Heart left ventricle (tissue), 13 donors: Measurements from ENCODE around the gene EIPR1.

Experiments used
- CTCF ChIP-seq, 12 donors: fragments of 200-600 bp; sonication (generic) in 4 of 12; IDR thresholded peaks; one replicate each; pipeline versions ENCODE4 v1.5.0 to v1.8.0; 2018 to 2022; ENCODE audit warnings: antibody characterized with exemption in 12 of 12, mild to moderate bottlenecking in 5 of 12
- POLR2A ChIP-seq, 2 donors: fragments of 450-650 bp; IDR thresholded peaks; one replicate each; pipeline ENCODE4 v1.6.1; 2017; ENCODE audit warnings: antibody characterized with exemption in 2 of 2, mild to moderate bottlenecking in 2 of 2, moderate library complexity in 2 of 2
- donor health status: ischemic (EF 13 %, LVEDD 7.1; RV severe dilation, severe dysfunction).
- donor health status: DM: no; HTN: yes; CAD: no.
- donor health status: DM: no; HTN: no; CAD: no.
- donor health status: ischemic (EF 25% LVEDD 6.9; RV normal size, moderate dysfunction).
- donor health status: ischemic (EF 25% LVEDD 5.7; RV mildly dilated, moderate dysfunction).
- donor health status: ischemic (EF 35%, LVEDD 5.7; RV mildly dilated, moderate dysfunction).
- donor health status: nonischemic (EF 11% LVEDD 7.7; RV severe dilation, severe dysfunction).
- donor health status: DM: yes; HTN: yes; CAD: no.
- donor health status: PGD.
- donor health status: ischemic (EF 29% LVEDD 5.4; RV normal size, mild dysfunction).
- donor health status: nonischemic (EF 23%, LVEDD 6.1; RV moderate dilation, normal function).

- TF ChIP-seq CTCF (IDR thresholded peaks at IDR 0.05) (no peak), POLR2A (IDR thresholded peaks at IDR 0.05) (no peak)
These were observed 53.0 kb downstream of the EIPR1 start for GRCh38 chr2:3324404-3325281.
